Epithelial cell of esophagus (primary cell): ENCODE results near the gene COX7B2.
A peak's percentile ranks its signal among the peaks of the same experiment; 100 is the strongest.

Experiments used
- DNase-seq: peaks from one replicate; pipeline ENCODE4 v3.0.0; 2010; ENCODE audit warnings: low read depth
- H3K4me3 ChIP-seq: 2 replicates; pipeline ENCODE4 v1.5.1; 2011; ENCODE audit warnings: mild to moderate bottlenecking, low read length, control low read depth
- CTCF ChIP-seq: IDR thresholded peaks from 2 replicates; pipeline ENCODE4 v1.5.1; 2011; ENCODE audit warnings: low read depth, mild to moderate bottlenecking, low read length, control low read depth, inconsistent platforms; ENCODE audit not compliant: insufficient read depth; ENCODE audit errors: missing control alignments

Gene COX7B2

GRCh38 chr4:46900082-46900481, 9.0 kb downstream of the COX7B2 start:
- TF ChIP-seq CTCF = no peak
- no peak for DNase-seq

GRCh38 chr4:46894826-46895225, 14.2 kb downstream of the COX7B2 start:
- DNase-seq = no peak
- TF ChIP-seq CTCF = no peak
- no peak overlapping the region for H3K4me3 ChIP-seq

More at GRCh38 chr4:46900082-46900481, 9.0 kb downstream of the COX7B2 start:
- H3K4me3 ChIP-seq = no peak overlapping the region

- DNase-seq = no peak
- no peak for TF ChIP-seq CTCF
- H3K4me3 ChIP-seq = no peak overlapping the region
These were observed 19.0 kb downstream of the COX7B2 start for GRCh38 chr4:46890056-46890455.

GRCh38 chr4:46889410-46889809, 19.6 kb downstream of the COX7B2 start:
- no peak for TF ChIP-seq CTCF
- no peak for DNase-seq
- no peak overlapping the region for H3K4me3 ChIP-seq

GRCh38 chr4:46886711-46887110, 22.3 kb downstream of the COX7B2 start:
- peak; percentile 19 for TF ChIP-seq CTCF
- peak; percentile 13 for DNase-seq
- H3K4me3 ChIP-seq = no peak overlapping the region

- no peak overlapping the region for H3K4me3 ChIP-seq
- TF ChIP-seq CTCF = no peak
- DNase-seq = no peak
These were observed 30.4 kb downstream of the COX7B2 start for GRCh38 chr4:46878641-46879040.

GRCh38 chr4:46874811-46875210, 34.2 kb downstream of the COX7B2 start:
- no peak for TF ChIP-seq CTCF
- DNase-seq = no peak
- H3K4me3 ChIP-seq = no peak overlapping the region
